Astrocyte (in vitro differentiated cells and primary cell): ENCODE data around the gene EPHA7. TPM values are rescaled to one million over a fixed set of nuclear protein-coding genes. Genes with fewer than 3 reads are reported as not detected.

Experiments
- DNase-seq: peaks from one replicate; pipeline ENCODE4 v3.0.0-alpha.2; 2010; ENCODE audit warnings: low read depth
- FAIRE-seq: peaks from 2 replicates; lab custom pipeline; 2011; peaks lifted over from hg19 to GRCh38; lab: Jason Lieb, UNC
- H2AFZ ChIP-seq: 2 replicates; pipeline ENCODE4 v1.6.0; 2012; ENCODE audit warnings: low read depth, low read length, inconsistent platforms
- H3K27ac ChIP-seq: 2 replicates; pipeline ENCODE4 v1.5.1; 2011; ENCODE audit warnings: low read depth, low read length, inconsistent platforms
- H3K27me3 ChIP-seq: 2 replicates; pipeline ENCODE4 v1.6.0; 2011; ENCODE audit warnings: low read length, inconsistent platforms; ENCODE audit not compliant: insufficient read depth
- H3K36me3 ChIP-seq: 2 replicates; pipeline ENCODE4 v1.5.1; 2011; ENCODE audit warnings: low read length, inconsistent platforms; ENCODE audit not compliant: insufficient read depth
- H3K4me1 ChIP-seq: 2 replicates; pipeline ENCODE4 v1.5.1; 2011; ENCODE audit warnings: low read length, inconsistent platforms; ENCODE audit not compliant: insufficient read depth
- H3K4me2 ChIP-seq: 2 replicates; pipeline ENCODE4 v1.6.0; 2012; ENCODE audit warnings: low read length, inconsistent platforms
- H3K4me3 ChIP-seq: 2 replicates; pipeline ENCODE4 v1.5.1; 2011; ENCODE audit warnings: low read depth, mild to moderate bottlenecking, low read length, inconsistent platforms; ENCODE audit not compliant: insufficient read depth
- H3K79me2 ChIP-seq: 2 replicates; pipeline ENCODE4 v1.6.0; 2012; ENCODE audit warnings: mild to moderate bottlenecking, low read length, inconsistent platforms; ENCODE audit not compliant: insufficient read depth
- H3K9ac ChIP-seq: 2 replicates; pipeline ENCODE4 v1.6.0; 2012; ENCODE audit warnings: mild to moderate bottlenecking, low read length, inconsistent platforms
- H3K9me3 ChIP-seq: 2 replicates; pipeline ENCODE4 v1.5.1; 2012; ENCODE audit warnings: low read depth, mild to moderate bottlenecking, low read length, inconsistent platforms; ENCODE audit not compliant: insufficient read depth
- H4K20me1 ChIP-seq: 2 replicates; pipeline ENCODE4 v1.6.0; 2012; ENCODE audit warnings: low read length, inconsistent platforms; ENCODE audit not compliant: insufficient read depth
- H3K27ac Mint-ChIP-seq: one replicate; pipeline ENCODE4 v1.8.0; 2021; ENCODE audit warnings: mild to moderate bottlenecking, mixed read lengths; ENCODE audit not compliant: unreplicated experiment
- H3K27me3 Mint-ChIP-seq: one replicate; pipeline ENCODE4 v1.8.0; 2021; ENCODE audit warnings: low read depth, mixed read lengths; ENCODE audit not compliant: unreplicated experiment
- H3K36me3 Mint-ChIP-seq: one replicate; pipeline ENCODE4 v1.8.0; 2021; ENCODE audit warnings: low read depth, mixed read lengths; ENCODE audit not compliant: unreplicated experiment
- H3K4me1 Mint-ChIP-seq: one replicate; pipeline ENCODE4 v1.8.0; 2021; ENCODE audit warnings: low read depth, mixed read lengths; ENCODE audit not compliant: unreplicated experiment
- H3K4me3 Mint-ChIP-seq: one replicate; pipeline ENCODE4 v1.8.0; 2021; ENCODE audit warnings: mild to moderate bottlenecking, moderate library complexity, mixed read lengths; ENCODE audit not compliant: unreplicated experiment
- H3K9me3 Mint-ChIP-seq: one replicate; pipeline ENCODE4 v1.8.0; 2021; ENCODE audit warnings: mild to moderate bottlenecking, mixed read lengths; ENCODE audit not compliant: unreplicated experiment
- EZH2 ChIP-seq: IDR thresholded peaks from 2 replicates; pipeline ENCODE4 v1.6.1; 2012; ENCODE audit warnings: mild to moderate bottlenecking, low read length, inconsistent platforms; ENCODE audit not compliant: insufficient read depth
- total RNA-seq: library from RNA; stranded (reverse); gene quantifications from 2 replicates; pipeline ENCODE4 v1.2.1, GENCODE V29; 2021
- TF ChIP-seq, protein P1 (sequence below): IDR thresholded peaks from 2 replicates; pipeline ENCODE4 v1.5.1; 2011; ENCODE audit warnings: low read depth, mild to moderate bottlenecking, inconsistent platforms, low read length, moderate library complexity; ENCODE audit not compliant: insufficient read depth

EPHA7 gene
- total RNA-seq, 1 donor from 2014 or later: 0.82 TPM

DNA sequence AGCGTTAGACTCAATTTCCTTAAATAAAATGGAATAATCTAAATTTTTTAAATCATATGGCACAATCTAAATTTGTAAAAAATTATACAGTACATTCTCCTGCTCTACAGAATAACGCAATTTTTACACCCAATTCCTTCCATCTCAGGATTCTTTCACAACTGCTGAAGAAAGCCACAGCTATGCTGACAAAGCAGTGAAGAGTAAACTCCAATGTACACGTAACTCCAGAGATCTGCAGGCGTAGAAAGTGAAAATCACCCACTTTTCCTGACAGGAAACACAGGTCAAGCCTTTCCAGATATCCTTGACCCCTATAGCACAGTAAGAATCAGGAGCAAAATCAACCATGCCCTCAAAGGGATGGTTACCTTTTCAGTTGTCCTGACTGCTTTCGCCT lies 27.4 kb downstream of the EPHA7 start:
- H3K27ac Mint-ChIP-seq: no peak overlapping the region
- H3K36me3 Mint-ChIP-seq: no peaks in the 10 kb centered on the region
- Histone ChIP-seq H3K27me3 (no peaks in the 10 kb centered on the region), H3K79me2 (no peaks in the 10 kb centered on the region), H2AFZ (no peak overlapping the region), H3K4me1 (no peaks in the 10 kb centered on the region), H3K9ac (no peak overlapping the region), H4K20me1 (no peaks in the 10 kb centered on the region), H3K27ac (no peak overlapping the region), H3K9me3 (no peaks in the 10 kb centered on the region), H3K36me3 (no peaks in the 10 kb centered on the region), H3K4me3 (no peak overlapping the region), H3K4me2 (no peak overlapping the region)
- TF ChIP-seq, protein P1, sequence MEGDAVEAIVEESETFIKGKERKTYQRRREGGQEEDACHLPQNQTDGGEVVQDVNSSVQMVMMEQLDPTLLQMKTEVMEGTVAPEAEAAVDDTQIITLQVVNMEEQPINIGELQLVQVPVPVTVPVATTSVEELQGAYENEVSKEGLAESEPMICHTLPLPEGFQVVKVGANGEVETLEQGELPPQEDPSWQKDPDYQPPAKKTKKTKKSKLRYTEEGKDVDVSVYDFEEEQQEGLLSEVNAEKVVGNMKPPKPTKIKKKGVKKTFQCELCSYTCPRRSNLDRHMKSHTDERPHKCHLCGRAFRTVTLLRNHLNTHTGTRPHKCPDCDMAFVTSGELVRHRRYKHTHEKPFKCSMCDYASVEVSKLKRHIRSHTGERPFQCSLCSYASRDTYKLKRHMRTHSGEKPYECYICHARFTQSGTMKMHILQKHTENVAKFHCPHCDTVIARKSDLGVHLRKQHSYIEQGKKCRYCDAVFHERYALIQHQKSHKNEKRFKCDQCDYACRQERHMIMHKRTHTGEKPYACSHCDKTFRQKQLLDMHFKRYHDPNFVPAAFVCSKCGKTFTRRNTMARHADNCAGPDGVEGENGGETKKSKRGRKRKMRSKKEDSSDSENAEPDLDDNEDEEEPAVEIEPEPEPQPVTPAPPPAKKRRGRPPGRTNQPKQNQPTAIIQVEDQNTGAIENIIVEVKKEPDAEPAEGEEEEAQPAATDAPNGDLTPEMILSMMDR: no peak
- no peak for TF ChIP-seq EZH2
- DNase-seq: no peak
- H3K4me3 Mint-ChIP-seq: no peak overlapping the region
- no peaks in the 10 kb centered on the region for H3K27me3 Mint-ChIP-seq
- no peaks in the 10 kb centered on the region for H3K4me1 Mint-ChIP-seq
- FAIRE-seq: no peak
- no peaks in the 10 kb centered on the region for H3K9me3 Mint-ChIP-seq

DNA sequence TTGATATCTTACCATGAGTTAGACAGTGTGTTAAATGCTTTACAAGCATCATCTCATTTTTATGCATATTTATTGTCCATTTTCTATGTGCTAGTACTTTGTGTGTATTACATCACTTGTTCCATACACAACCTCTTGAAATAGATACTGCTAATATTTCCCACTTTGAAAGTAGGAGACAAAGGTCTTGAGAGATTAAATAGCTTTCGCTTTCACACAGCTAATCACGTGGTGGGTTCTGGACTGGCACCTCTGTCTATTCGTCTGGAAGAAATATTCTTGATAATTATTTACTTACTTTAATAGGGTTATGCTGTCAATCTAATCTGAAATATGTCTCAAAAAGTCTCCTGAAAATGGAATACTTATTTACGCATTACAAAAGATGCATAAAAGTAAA lies 30.2 kb downstream of the EPHA7 start:
- no peaks in the 10 kb centered on the region for H3K27me3 Mint-ChIP-seq
- DNase-seq (no peak), FAIRE-seq (no peak)
- Histone ChIP-seq H3K4me1 (no peaks in the 10 kb centered on the region), H3K79me2 (no peaks in the 10 kb centered on the region), H3K9ac (no peak overlapping the region), H4K20me1 (no peaks in the 10 kb centered on the region), H3K27ac (no peak overlapping the region), H2AFZ (no peak overlapping the region), H3K4me3 (no peak overlapping the region), H3K27me3 (no peaks in the 10 kb centered on the region), H3K9me3 (no peaks in the 10 kb centered on the region), H3K4me2 (no peak overlapping the region), H3K36me3 (no peaks in the 10 kb centered on the region)
- TF ChIP-seq EZH2: no peak
- TF ChIP-seq, protein P1: no peak
- H3K36me3 Mint-ChIP-seq: no peaks in the 10 kb centered on the region
- H3K4me3 Mint-ChIP-seq: no peak overlapping the region
- H3K27ac Mint-ChIP-seq: no peak overlapping the region
- H3K4me1 Mint-ChIP-seq: no peaks in the 10 kb centered on the region
- no peaks in the 10 kb centered on the region for H3K9me3 Mint-ChIP-seq

DNA sequence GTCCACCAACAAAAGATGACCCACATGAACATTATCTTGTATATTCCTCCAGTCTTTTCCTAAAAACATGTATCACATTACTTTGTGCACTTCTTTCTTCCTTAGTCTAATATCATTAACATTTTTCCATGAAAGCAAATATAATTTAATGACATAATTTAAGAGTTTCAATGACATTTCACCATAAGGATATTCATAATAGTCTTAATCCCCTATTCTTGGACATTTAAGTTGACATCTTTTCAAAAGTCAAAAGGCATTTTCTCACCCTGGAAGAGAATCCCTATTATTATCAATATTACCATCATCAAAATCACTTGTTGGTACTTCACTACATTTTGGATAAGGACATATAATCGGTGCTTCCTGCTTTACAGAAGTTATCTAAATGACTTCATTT lies 31.3 kb downstream of the EPHA7 start:
- H3K36me3 Mint-ChIP-seq: no peaks in the 10 kb centered on the region
- H3K9me3 Mint-ChIP-seq: no peaks in the 10 kb centered on the region
- H3K4me3 ChIP-seq: no peak overlapping the region
- no peaks in the 10 kb centered on the region for H3K9me3 ChIP-seq
- no peak overlapping the region for H3K9ac ChIP-seq
- FAIRE-seq (no peak), DNase-seq (no peak)
- H3K4me1 ChIP-seq: no peaks in the 10 kb centered on the region
- no peaks in the 10 kb centered on the region for H3K4me1 Mint-ChIP-seq
- H2AFZ ChIP-seq: no peak overlapping the region
- H3K27me3 Mint-ChIP-seq: no peaks in the 10 kb centered on the region
- no peak overlapping the region for H3K4me3 Mint-ChIP-seq
- no peaks in the 10 kb centered on the region for H4K20me1 ChIP-seq
- H3K27me3 ChIP-seq: no peaks in the 10 kb centered on the region
- no peaks in the 10 kb centered on the region for H3K36me3 ChIP-seq
- H3K27ac ChIP-seq: no peak overlapping the region
- TF ChIP-seq EZH2: no peak
- TF ChIP-seq, protein P1: no peak
- H3K79me2 ChIP-seq: no peaks in the 10 kb centered on the region
- H3K4me2 ChIP-seq: no peak overlapping the region
- H3K27ac Mint-ChIP-seq: no peak overlapping the region
